Spleen (tissue), 7 donors: ENCODE results near the gene NEDD4L.

ENCODE experiments used
- POLR2A ChIP-seq, 3 donors: fragments of 450-650 bp; IDR thresholded peaks; one replicate each; pipeline ENCODE4 v1.5.1; 2017; ENCODE audit warnings: antibody characterized with exemption in 3 of 3, mild to moderate bottlenecking in 1 of 3
- POLR2AphosphoS5 ChIP-seq, 3 donors: sonication (generic); formaldehyde crosslinking; IDR thresholded peaks; one replicate each; pipeline ENCODE4 v1.5.1; 2017; ENCODE audit warnings: antibody characterized with exemption in 3 of 3
- TF ChIP-seq, protein P1 (sequence below), 11 experiments: fragments of 200-600 bp in 7 of 11; fragments of 450-650 bp in 4 of 11; sonication (generic) in 4 of 11; IDR thresholded peaks in 8 of 11; conservative IDR thresholded peaks in 3 of 11; 1 replicate in 7 of 11; 2 replicates in 4 of 11; pipeline versions ENCODE4 v1.4.0 to v1.8.0; 2016 to 2021; ENCODE audit warnings: antibody characterized with exemption in 11 of 11, inconsistent platforms in 4 of 11, mild to moderate bottlenecking in 1 of 11
- donor health status: DM: no; HTN: no; CAD: no; lungs with moderate emphysema.
- donor health status: DM: no; HTN: no; CAD: no.
- donor health status: DM: no; HTN: no; CAD: no.

DNA sequence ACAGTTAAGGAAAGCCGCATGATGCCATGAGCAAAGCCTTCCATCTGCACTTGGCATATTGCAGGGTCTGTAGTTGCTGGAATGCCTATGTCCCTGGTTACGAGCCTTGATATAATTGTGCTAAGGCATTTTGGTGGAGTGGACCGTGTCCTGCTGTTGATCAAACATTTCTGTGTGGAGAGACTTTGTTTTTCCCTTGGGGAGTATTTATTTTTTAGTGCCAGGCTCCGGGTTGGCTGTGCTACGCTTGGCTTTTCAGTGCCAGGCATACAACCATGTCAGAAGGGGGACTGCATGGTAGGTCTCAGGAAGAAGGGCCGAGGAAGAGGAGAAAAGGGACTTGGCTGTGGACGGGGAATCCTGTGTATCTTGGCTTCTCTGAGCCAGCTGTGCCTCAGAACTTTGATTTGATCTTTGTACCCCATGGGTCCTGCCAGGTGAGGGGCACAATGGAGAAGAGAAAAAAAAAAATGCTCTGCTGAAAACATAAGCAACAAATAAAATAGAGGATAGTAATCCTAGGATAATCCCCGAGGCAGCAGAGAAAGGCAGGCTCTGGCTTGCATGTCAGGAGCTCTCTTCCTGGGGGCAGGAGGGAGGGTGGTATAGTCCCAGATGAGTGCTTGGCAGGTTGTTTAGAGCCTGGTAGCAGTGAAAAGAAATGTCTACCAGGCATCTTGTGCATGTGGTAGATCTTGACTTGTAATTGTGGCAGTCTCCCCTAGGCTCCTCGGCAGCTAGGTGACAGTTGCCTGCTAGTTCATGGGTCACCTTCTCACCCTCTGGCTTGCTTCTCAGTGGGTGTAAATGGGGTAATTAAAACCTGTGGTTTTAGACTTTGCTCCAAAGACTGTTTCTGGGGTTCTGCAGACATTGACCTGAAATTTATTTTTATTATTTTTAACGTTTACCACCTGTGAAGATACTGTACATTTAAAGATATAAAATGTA, 233.0 kb downstream of the NEDD4L start:
- TF ChIP-seq, protein P1, sequence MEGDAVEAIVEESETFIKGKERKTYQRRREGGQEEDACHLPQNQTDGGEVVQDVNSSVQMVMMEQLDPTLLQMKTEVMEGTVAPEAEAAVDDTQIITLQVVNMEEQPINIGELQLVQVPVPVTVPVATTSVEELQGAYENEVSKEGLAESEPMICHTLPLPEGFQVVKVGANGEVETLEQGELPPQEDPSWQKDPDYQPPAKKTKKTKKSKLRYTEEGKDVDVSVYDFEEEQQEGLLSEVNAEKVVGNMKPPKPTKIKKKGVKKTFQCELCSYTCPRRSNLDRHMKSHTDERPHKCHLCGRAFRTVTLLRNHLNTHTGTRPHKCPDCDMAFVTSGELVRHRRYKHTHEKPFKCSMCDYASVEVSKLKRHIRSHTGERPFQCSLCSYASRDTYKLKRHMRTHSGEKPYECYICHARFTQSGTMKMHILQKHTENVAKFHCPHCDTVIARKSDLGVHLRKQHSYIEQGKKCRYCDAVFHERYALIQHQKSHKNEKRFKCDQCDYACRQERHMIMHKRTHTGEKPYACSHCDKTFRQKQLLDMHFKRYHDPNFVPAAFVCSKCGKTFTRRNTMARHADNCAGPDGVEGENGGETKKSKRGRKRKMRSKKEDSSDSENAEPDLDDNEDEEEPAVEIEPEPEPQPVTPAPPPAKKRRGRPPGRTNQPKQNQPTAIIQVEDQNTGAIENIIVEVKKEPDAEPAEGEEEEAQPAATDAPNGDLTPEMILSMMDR (IDR thresholded peaks at IDR 0.05 in 8 of 11, conservative IDR thresholded peaks at IDR 0.05 in 3 of 11) = no peak
- TF ChIP-seq POLR2A (IDR thresholded peaks at IDR 0.05) (no peak), POLR2AphosphoS5 (IDR thresholded peaks at IDR 0.05) (no peak)
